Naive thymus-derived CD4-positive, alpha-beta T cell (primary cell): ENCODE measurements around the gene TSPAN18. TPM values are rescaled to one million over a fixed set of nuclear protein-coding genes. Genes with fewer than 3 reads are reported as not detected.

ENCODE experiments used
- ATAC-seq: fragments of 150-1000 bp; cut with Tn5 transposase; 2 replicates; pipeline ENCODE4 v1.10.0; 2021; ENCODE audit warnings: mild to moderate bottlenecking, moderate library complexity
- CTCF ChIA-PET: fragments of 350-600 bp; sonication (Branson Sonifier 250); formaldehyde crosslinking; loops from one replicate; lab custom pipeline; 2021; ENCODE audit warnings: antibody characterized with exemption; lab: Charles Lee
- POLR2A ChIA-PET: fragments of 350-600 bp; sonication (Branson Sonifier 250); formaldehyde crosslinking; loops from one replicate; lab custom pipeline; 2021; ENCODE audit warnings: antibody characterized with exemption, inconsistent platforms; lab: Charles Lee
- DNase-seq, 9 donors: peaks; one replicate each; pipeline versions ENCODE4 v3.0.0 to v3.0.0-alpha.2; 2020 to 2022; ENCODE audit warnings: mixed read lengths in 1 of 9
- H3K27ac ChIP-seq: one replicate; pipeline ENCODE4 v1.7.0; 2013; ENCODE audit warnings: mild to moderate bottlenecking, low read depth, low read length, moderate library complexity
- H3K27me3 ChIP-seq, 2 donors: one replicate each; pipeline ENCODE4 v1.7.0; 2013; ENCODE audit warnings: low read length in 2 of 2, mild to moderate bottlenecking in 2 of 2, moderate library complexity in 2 of 2; ENCODE audit not compliant: control insufficient read depth in 2 of 2, insufficient read depth in 2 of 2
- H3K36me3 ChIP-seq, 3 experiments: 1 replicate in 2 of 3; 2 replicates in 1 of 3; pipeline ENCODE4 v1.7.0; 2013; ENCODE audit warnings: low read length in 3 of 3, mild to moderate bottlenecking in 3 of 3, moderate library complexity in 1 of 3; ENCODE audit not compliant: insufficient read depth in 3 of 3, control insufficient read depth in 2 of 3
- H3K4me1 ChIP-seq, 2 donors: one replicate each; pipeline ENCODE4 v1.7.0; 2013; ENCODE audit warnings: low read length in 2 of 2, mild to moderate bottlenecking in 2 of 2, moderate library complexity in 1 of 2; ENCODE audit not compliant: control insufficient read depth in 2 of 2, insufficient read depth in 2 of 2
- H3K4me3 ChIP-seq: 2 replicates; pipeline ENCODE4 v1.7.0; 2013; ENCODE audit warnings: mild to moderate bottlenecking, low read length
- H3K9me3 ChIP-seq, 3 experiments: 1 replicate in 2 of 3; 2 replicates in 1 of 3; pipeline ENCODE4 v1.7.0; 2013; ENCODE audit warnings: low read length in 3 of 3; ENCODE audit not compliant: control insufficient read depth in 2 of 3
- H3K27ac Mint-ChIP-seq, 9 donors: one replicate each; pipeline ENCODE4 v1.8.0; 2020 to 2022; ENCODE audit warnings: mixed read lengths in 9 of 9, mild to moderate bottlenecking in 8 of 9, moderate library complexity in 5 of 9, inconsistent platforms in 2 of 9
- H3K27me3 Mint-ChIP-seq, 5 donors: one replicate each; pipeline ENCODE4 v1.8.0; 2021 to 2022; ENCODE audit warnings: mixed read lengths in 5 of 5, mild to moderate bottlenecking in 1 of 5
- H3K36me3 Mint-ChIP-seq, 5 donors: one replicate each; pipeline ENCODE4 v1.8.0; 2020 to 2022; ENCODE audit warnings: mixed read lengths in 5 of 5, mild to moderate bottlenecking in 3 of 5, inconsistent platforms in 1 of 5
- H3K4me1 Mint-ChIP-seq, 7 donors: one replicate each; pipeline ENCODE4 v1.8.0; 2020 to 2022; ENCODE audit warnings: mixed read lengths in 7 of 7, mild to moderate bottlenecking in 3 of 7, inconsistent platforms in 1 of 7
- H3K4me3 Mint-ChIP-seq, 10 donors: one replicate each; pipeline ENCODE4 v1.8.0; 2020 to 2022; ENCODE audit warnings: mild to moderate bottlenecking in 10 of 10, mixed read lengths in 10 of 10, moderate library complexity in 6 of 10, inconsistent platforms in 2 of 10
- H3K9me3 Mint-ChIP-seq, 11 donors: one replicate each; pipeline ENCODE4 v1.8.0; 2020 to 2022; ENCODE audit warnings: mixed read lengths in 11 of 11, mild to moderate bottlenecking in 4 of 11, inconsistent platforms in 1 of 11, moderate library complexity in 1 of 11
- intact Hi-C, 2 donors: fragments of 100-400 bp; cut with micrococcal nuclease; formaldehyde crosslinking; loops; one replicate each; pipeline ENCODE4 v1.15.1; 2023
- polyA plus RNA-seq, 2 donors: library from polyadenylated mRNA; unstranded; fragments of 300-500 nt; fragmentation: Illumina TruSeq; gene quantifications; one replicate each; pipeline ENCODE4 v1.2.3, GENCODE V29; 2021
- total RNA-seq, 6 experiments: library from RNA in 5 of 6; stranded (reverse) in 5 of 6; gene quantifications; 1 replicate in 5 of 6; 2 replicates in 1 of 6; pipeline ENCODE4 v1.2.3 and lab custom pipeline; 2021 to 2026

Gene TSPAN18
- total and polyA plus RNA-seq, 7 experiments from 2014 or later, result 8.8 to 57.0 (median 21.7) TPM

GRCh38 chr11:44903035-44903434 lies 176.3 kb downstream of the TSPAN18 start:
- ATAC-seq (no peak), DNase-seq (no peak)
- intact Hi-C loops, result no loop called here
- Mint-ChIP-seq H3K27ac (peak overlapping the region in 2 of 9 donors; percentile 25 to 59), H3K4me1 (peaks cover 0 to 7% (median 3%) of the 10 kb centered on the region in 7 donors), H3K36me3 (peaks cover 0 to 20% (median 3%) of the 10 kb centered on the region in 5 donors), H3K4me3 (no peak overlapping the region), H3K9me3 (peaks cover 0 to 3% (median 0%) of the 10 kb centered on the region in 11 donors), H3K27me3 (no peaks in the 10 kb centered on the region)
- ChIA-PET CTCF (interaction anchor here (2.0 kb wide), 1 partner anchor 9 kb away, joined by 8 read pairs; no protein-coding TSS in a partner anchor), POLR2A (no interaction called here)
- H3K27me3 ChIP-seq, result no peaks in the 10 kb centered on the region
- no peak overlapping the region for H3K4me3 ChIP-seq
- no peaks in the 10 kb centered on the region for H3K4me1 ChIP-seq
- H3K36me3 ChIP-seq, result peaks cover 0 to 4% (median 0%) of the 10 kb centered on the region in 3 experiments
- no peaks in the 10 kb centered on the region for H3K9me3 ChIP-seq
- H3K27ac ChIP-seq, result no peak overlapping the region

GRCh38 chr11:44903518-44903917 lies 176.8 kb downstream of the TSPAN18 start:
- ATAC-seq, result no peak
- POLR2A ChIA-PET, result no interaction called here

GRCh38 chr11:44904261-44905020 lies 177.7 kb downstream of the TSPAN18 start:
- no peaks in the 10 kb centered on the region for H3K27me3 Mint-ChIP-seq
- peak overlapping the region in 3 of 9 donors; percentile 7 to 51 (median 9) for H3K27ac Mint-ChIP-seq
- no peaks in the 10 kb centered on the region for H3K9me3 ChIP-seq
- intact Hi-C loops, result no loop called here
- H3K4me1 ChIP-seq, result no peaks in the 10 kb centered on the region
- ATAC-seq (no peak), DNase-seq (no peak)
- H3K36me3 Mint-ChIP-seq, result peaks cover 0 to 16% (median 0%) of the 10 kb centered on the region in 5 donors
- ChIA-PET CTCF (interaction anchor here (1.2 kb wide), 1 partner anchor 180 kb away, joined by 3 read pairs; no protein-coding TSS in a partner anchor), POLR2A (no interaction called here)
- peaks cover 0 to 7% (median 3%) of the 10 kb centered on the region in 7 donors for H3K4me1 Mint-ChIP-seq
- no peak overlapping the region for H3K4me3 ChIP-seq
- H3K36me3 ChIP-seq, result no peaks in the 10 kb centered on the region
- H3K27me3 ChIP-seq, result no peaks in the 10 kb centered on the region
- no peaks in the 10 kb centered on the region for H3K9me3 Mint-ChIP-seq
- H3K27ac ChIP-seq, result no peak overlapping the region
- H3K4me3 Mint-ChIP-seq, result no peak overlapping the region

More at GRCh38 chr11:44903518-44903917, 176.8 kb downstream of the TSPAN18 start:
- no peak overlapping the region for H3K27ac ChIP-seq
- H3K4me3 ChIP-seq, result no peak overlapping the region
- DNase-seq, result no peak
- no peaks in the 10 kb centered on the region for H3K9me3 Mint-ChIP-seq
- H3K4me1 Mint-ChIP-seq, result peaks cover 0 to 7% (median 3%) of the 10 kb centered on the region in 7 donors
- H3K36me3 Mint-ChIP-seq, result peaks cover 0 to 20% (median 0%) of the 10 kb centered on the region in 5 donors
- no peaks in the 10 kb centered on the region for H3K9me3 ChIP-seq
- H3K36me3 ChIP-seq, result peaks cover 0 to 4% (median 0%) of the 10 kb centered on the region in 3 experiments
- H3K4me3 Mint-ChIP-seq, result no peak overlapping the region
- no peaks in the 10 kb centered on the region for H3K27me3 Mint-ChIP-seq
- H3K27me3 ChIP-seq, result no peaks in the 10 kb centered on the region
- peak overlapping the region in 3 of 9 donors; percentile 25 to 59 (median 45) for H3K27ac Mint-ChIP-seq
- CTCF ChIA-PET, result interaction anchor here (1.2 to 2.0 kb wide), 2 partner anchors 8 to 179 kb away, joined by 3 to 8 read pairs; no protein-coding TSS in a partner anchor
- intact Hi-C loops, result no loop called here
- H3K4me1 ChIP-seq, result no peaks in the 10 kb centered on the region

- POLR2A ChIA-PET, result no interaction called here
Measured at GRCh38 chr11:44905131-44905866, 178.5 kb downstream of the TSPAN18 start.

GRCh38 chr11:44906649-44907048 lies 179.9 kb downstream of the TSPAN18 start:
- H3K4me1 Mint-ChIP-seq, result peaks cover 6 to 13% (median 8%) of the 10 kb centered on the region in 7 donors
- no peak overlapping the region for H3K27ac ChIP-seq
- no peaks in the 10 kb centered on the region for H3K27me3 ChIP-seq
- H3K36me3 ChIP-seq, result peaks cover 0 to 11% (median 0%) of the 10 kb centered on the region in 3 experiments
- no peaks in the 10 kb centered on the region for H3K9me3 Mint-ChIP-seq
- H3K4me1 ChIP-seq, result no peaks in the 10 kb centered on the region
- H3K4me3 ChIP-seq, result no peak overlapping the region
- H3K36me3 Mint-ChIP-seq, result peaks cover 0 to 16% (median 0%) of the 10 kb centered on the region in 5 donors
- no peak for ATAC-seq
- intact Hi-C loops, result no loop called here
- ChIA-PET POLR2A (no interaction called here), CTCF (no interaction called here)
- peak overlapping the region in 2 of 9 donors; percentile 1 to 25 for H3K27ac Mint-ChIP-seq
- H3K9me3 ChIP-seq, result no peaks in the 10 kb centered on the region
- no peak overlapping the region for H3K4me3 Mint-ChIP-seq
- DNase-seq, result no peak
- no peaks in the 10 kb centered on the region for H3K27me3 Mint-ChIP-seq

More at GRCh38 chr11:44905131-44905866, 178.5 kb downstream of the TSPAN18 start:
- Histone ChIP-seq H3K36me3 (peaks cover 0 to 4% (median 0%) of the 10 kb centered on the region in 3 experiments), H3K9me3 (no peaks in the 10 kb centered on the region), H3K27ac (no peak overlapping the region), H3K27me3 (no peaks in the 10 kb centered on the region), H3K4me3 (no peak overlapping the region), H3K4me1 (no peaks in the 10 kb centered on the region)
- Mint-ChIP-seq H3K4me3 (no peak overlapping the region), H3K27me3 (no peaks in the 10 kb centered on the region), H3K9me3 (no peaks in the 10 kb centered on the region), H3K36me3 (peaks cover 0 to 16% (median 0%) of the 10 kb centered on the region in 5 donors), H3K27ac (peak overlapping the region in 2 of 9 donors; percentile 3 to 41), H3K4me1 (peaks cover 0 to 7% (median 4%) of the 10 kb centered on the region in 7 donors)
- CTCF ChIA-PET, result no interaction called here
- ATAC-seq, result no peak
- intact Hi-C loops, result no loop called here
- DNase-seq, result no peak

GRCh38 chr11:44909557-44909956 lies 182.8 kb downstream of the TSPAN18 start:
- H3K4me1 ChIP-seq, result no peaks in the 10 kb centered on the region
- CTCF ChIA-PET, result no interaction called here
- H3K9me3 ChIP-seq, result no peaks in the 10 kb centered on the region
- POLR2A ChIA-PET, result no interaction called here
- no peak overlapping the region for H3K27ac ChIP-seq
- Mint-ChIP-seq H3K27me3 (no peaks in the 10 kb centered on the region), H3K9me3 (peaks cover 0 to 1% (median 0%) of the 10 kb centered on the region in 11 donors), H3K27ac (no peak overlapping the region), H3K4me1 (peaks cover 5 to 13% (median 8%) of the 10 kb centered on the region in 7 donors), H3K4me3 (no peak overlapping the region), H3K36me3 (peaks cover 0 to 20% (median 0%) of the 10 kb centered on the region in 5 donors)
- peaks cover 0 to 16% (median 0%) of the 10 kb centered on the region in 3 experiments for H3K36me3 ChIP-seq
- ATAC-seq, result no peak
- no peak for DNase-seq
- no peak overlapping the region for H3K4me3 ChIP-seq
- intact Hi-C loops, result no loop called here
- H3K27me3 ChIP-seq, result no peaks in the 10 kb centered on the region
